Mesendoderm (in vitro differentiated cells): ENCODE results near the gene SRGN.
"Not testable (repeated sequence)": the region's sequence is repeated elsewhere in the genome, so short reads cannot be mapped to it uniquely, and the experiment has no call there.

Source experiments
- DNase-seq: peaks from one replicate; pipeline ENCODE4 v3.0.0; 2013
- H2AK5ac ChIP-seq: 2 replicates; pipeline ENCODE4 v1.6.1; 2013; ENCODE audit warnings: low read length, inconsistent platforms
- H2BK120ac ChIP-seq: 2 replicates; pipeline ENCODE4 v1.6.1; 2013; ENCODE audit warnings: low read depth, mild to moderate bottlenecking, low read length, moderate library complexity, mixed read lengths
- H2BK15ac ChIP-seq: replicated peaks from 2 replicates; pipeline ENCODE4 v1.6.1; 2013; ENCODE audit warnings: low read depth, mild to moderate bottlenecking, moderate library complexity
- H2BK5ac ChIP-seq: 2 replicates; pipeline ENCODE4 v1.6.1; 2013; ENCODE audit warnings: low read length, inconsistent platforms
- H3K18ac ChIP-seq: 2 replicates; pipeline ENCODE4 v1.6.1; 2013; ENCODE audit warnings: mild to moderate bottlenecking, low read length, mixed read lengths
- H3K23ac ChIP-seq: one replicate; pipeline ENCODE4 v1.6.1; 2013; ENCODE audit warnings: low read length
- H3K27ac ChIP-seq: 2 replicates; pipeline ENCODE4 v1.5.1; 2013; ENCODE audit warnings: low read depth, mild to moderate bottlenecking, inconsistent platforms, low read length, moderate library complexity
- H3K27me3 ChIP-seq: 2 replicates; pipeline ENCODE4 v1.6.1; 2013; ENCODE audit warnings: low read length, control low read depth, mild to moderate bottlenecking, inconsistent platforms; ENCODE audit not compliant: insufficient read depth, poor library complexity
- H3K36me3 ChIP-seq: 2 replicates; pipeline ENCODE4 v1.6.1; 2013; ENCODE audit warnings: low read length, inconsistent platforms; ENCODE audit not compliant: control insufficient read depth, insufficient read depth
- H3K4ac ChIP-seq: one replicate; pipeline ENCODE4 v1.6.1; 2013; ENCODE audit warnings: low read depth, mild to moderate bottlenecking, low read length, moderate library complexity
- H3K4me1 ChIP-seq: 2 replicates; pipeline ENCODE4 v1.6.1; 2013; ENCODE audit warnings: low read depth, low read length, inconsistent platforms; ENCODE audit not compliant: control insufficient read depth
- H3K4me2 ChIP-seq: 2 replicates; pipeline ENCODE4 v1.6.1; 2013; ENCODE audit warnings: low read length
- H3K4me3 ChIP-seq: 2 replicates; pipeline ENCODE4 v1.5.1; 2013; ENCODE audit warnings: mild to moderate bottlenecking, low read length
- H3K56ac ChIP-seq: one replicate; pipeline ENCODE4 v1.6.1; 2013; ENCODE audit warnings: low read length
- H3K79me1 ChIP-seq: 2 replicates; pipeline ENCODE4 v1.6.1; 2013; ENCODE audit warnings: low read length, inconsistent platforms
- H3K79me2 ChIP-seq: 2 replicates; pipeline ENCODE4 v1.6.1; 2013; ENCODE audit warnings: mild to moderate bottlenecking, low read length; ENCODE audit not compliant: control insufficient read depth, insufficient read depth
- H3K9ac ChIP-seq: 2 replicates; pipeline ENCODE4 v1.6.1; 2013; ENCODE audit warnings: low read length, inconsistent platforms
- H4K5ac ChIP-seq: one replicate; pipeline ENCODE4 v1.6.1; 2013; ENCODE audit warnings: low read length
- H4K8ac ChIP-seq: one replicate; pipeline ENCODE4 v1.6.1; 2013; ENCODE audit warnings: low read depth, mild to moderate bottlenecking, control low read depth, low read length, moderate library complexity
- WGBS: extraction: QIAGEN DNeasy Blood & Tissue Kit; methylation state at CpG from one replicate; pipeline ENCODE4 v1.1.7; 2013; ENCODE audit warnings: low lambda C conversion rate, missing lambda C conversion rate; ENCODE audit not compliant: insufficient coverage; ENCODE audit errors: extremely low coverage; 5-methylcytosine and 5-hydroxymethylcytosine counted together

SRGN gene

DNA sequence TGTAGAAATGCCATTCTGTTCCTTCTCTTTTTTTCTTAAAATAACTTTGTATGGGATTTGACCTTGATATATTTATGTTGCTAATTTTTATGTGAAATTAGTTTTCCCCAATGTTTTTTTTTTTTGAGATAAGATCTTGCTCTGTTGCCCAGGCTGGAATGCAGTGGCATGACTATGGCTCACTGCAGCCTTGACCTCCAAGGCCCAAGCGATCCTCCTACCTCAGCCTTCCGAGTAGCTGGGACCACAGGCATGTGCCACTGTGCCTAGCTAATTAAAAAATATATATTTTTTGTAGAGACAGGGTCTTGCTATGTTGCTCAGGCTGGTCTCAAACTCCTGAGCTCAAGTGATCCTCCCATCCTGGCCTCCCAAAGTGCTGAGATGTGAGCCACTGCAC is 52.1 kb downstream of the SRGN start:
- Histone ChIP-seq H3K27me3 (no peaks in the 10 kb centered on the region), H3K4me2 (no peak overlapping the region), H3K79me2 (no peaks in the 10 kb centered on the region), H3K27ac (no peak overlapping the region), H3K18ac (no peak overlapping the region), H3K36me3 (peaks cover 2% of the 10 kb centered on the region), H3K56ac (no peak overlapping the region), H2AK5ac (no peak overlapping the region), H2BK5ac (no peak overlapping the region), H3K79me1 (peaks cover 4% of the 10 kb centered on the region), H2BK120ac (no peak overlapping the region), H4K5ac (no peak overlapping the region), H4K8ac (no peak overlapping the region), H3K4ac (no peak overlapping the region), H3K4me1 (no peaks in the 10 kb centered on the region), H3K4me3 (no peak overlapping the region), H3K23ac (no peak overlapping the region), H2BK15ac (no peak overlapping the region), H3K9ac (no peak overlapping the region)
- no CpG with 5 or more reads among the region's 2 CpGs for WGBS
- DNase-seq, result no peak

DNA sequence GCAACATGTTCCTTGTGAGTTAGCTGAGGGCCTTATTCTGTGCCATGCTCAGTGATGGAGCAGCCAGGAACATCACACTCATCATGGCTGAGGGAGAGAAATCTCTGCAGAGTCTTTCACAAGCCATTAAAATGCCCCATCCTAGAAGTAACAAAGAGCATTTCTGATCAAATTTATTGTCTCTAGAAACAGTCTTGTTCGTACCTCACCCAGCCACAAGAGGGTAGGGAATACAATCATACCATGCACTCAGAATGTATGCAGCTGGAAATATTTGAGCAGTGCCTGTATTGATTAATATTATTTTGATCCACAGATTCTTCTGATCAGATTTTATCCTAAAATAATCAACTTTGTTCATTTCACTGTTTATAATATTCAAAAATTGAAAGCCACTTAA is 53.4 kb downstream of the SRGN start:
- H4K8ac ChIP-seq, result no peak overlapping the region
- H3K27me3 ChIP-seq, result no peaks in the 10 kb centered on the region
- no peak overlapping the region for H3K4me3 ChIP-seq
- peaks cover 2% of the 10 kb centered on the region for H3K36me3 ChIP-seq
- H3K23ac ChIP-seq, result no peak overlapping the region
- no peak overlapping the region for H2BK120ac ChIP-seq
- H3K9ac ChIP-seq, result no peak overlapping the region
- no peak overlapping the region for H2AK5ac ChIP-seq
- H3K4me2 ChIP-seq, result no peak overlapping the region
- H3K79me2 ChIP-seq, result no peaks in the 10 kb centered on the region
- H3K27ac ChIP-seq, result no peak overlapping the region
- H4K5ac ChIP-seq, result no peak overlapping the region
- peaks cover 4% of the 10 kb centered on the region for H3K79me1 ChIP-seq
- no peak overlapping the region for H2BK5ac ChIP-seq
- no peak overlapping the region for H3K56ac ChIP-seq
- DNase-seq, result no peak
- H3K4ac ChIP-seq, result no peak overlapping the region
- no peak overlapping the region for H2BK15ac ChIP-seq
- WGBS, result no CpG with 5 or more reads among the region's 1 CpG
- H3K18ac ChIP-seq, result no peak overlapping the region
- no peaks in the 10 kb centered on the region for H3K4me1 ChIP-seq

DNA sequence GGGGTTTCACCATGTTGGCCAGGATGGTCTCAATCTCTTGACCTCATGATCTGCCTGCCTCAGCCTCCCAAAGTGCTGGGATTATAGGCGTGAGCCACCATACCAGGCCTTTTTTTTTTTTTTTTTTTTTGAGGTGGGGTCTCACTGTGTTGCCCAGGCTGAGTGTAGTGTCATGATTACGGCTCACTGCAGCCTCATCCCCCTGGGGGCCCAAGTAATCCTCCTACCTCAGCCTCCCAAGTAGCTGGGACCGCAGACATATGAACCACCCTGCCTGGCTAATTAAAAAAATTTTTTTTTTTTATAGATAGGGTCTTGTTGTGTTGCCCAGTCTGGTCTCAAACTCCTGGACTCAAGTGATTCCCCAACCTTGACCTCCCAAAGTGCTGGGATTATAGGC is 54.2 kb downstream of the SRGN start:
- WGBS, result no CpG with 5 or more reads among the region's 3 CpGs
- not testable (repeated sequence) for H3K27ac ChIP-seq, H3K18ac ChIP-seq, H2BK5ac ChIP-seq, H4K8ac ChIP-seq, H3K23ac ChIP-seq, DNase-seq, H4K5ac ChIP-seq, H3K4ac ChIP-seq, H3K4me2 ChIP-seq, H2BK15ac ChIP-seq, H3K79me2 ChIP-seq, H3K4me1 ChIP-seq, H3K27me3 ChIP-seq, H2AK5ac ChIP-seq, H3K36me3 ChIP-seq, H3K4me3 ChIP-seq, H3K79me1 ChIP-seq, H3K56ac ChIP-seq, H3K9ac ChIP-seq, H2BK120ac ChIP-seq

DNA sequence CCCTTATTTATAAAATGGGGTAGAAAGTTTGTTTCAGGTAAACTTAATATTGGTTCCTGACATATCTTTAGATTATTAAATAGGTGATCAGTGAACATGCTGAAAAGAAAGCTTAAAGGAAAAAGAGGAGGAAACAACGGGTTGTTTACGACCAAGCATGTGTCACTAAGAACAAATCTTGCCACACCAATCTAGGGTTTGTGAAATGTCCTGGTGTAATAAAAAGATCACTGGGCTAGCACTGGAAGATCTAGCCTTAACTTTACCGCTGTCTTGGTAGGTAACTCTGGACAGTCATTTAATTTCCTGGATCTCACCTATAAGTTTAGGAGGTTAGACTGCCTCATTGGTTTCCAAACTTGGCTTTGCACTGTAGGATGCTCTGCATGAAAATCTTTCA is 55.1 kb downstream of the SRGN start:
- H3K79me2 ChIP-seq, result no peaks in the 10 kb centered on the region
- H3K4me1 ChIP-seq, result no peaks in the 10 kb centered on the region
- H3K27ac ChIP-seq, result no peak overlapping the region
- H2BK120ac ChIP-seq, result no peak overlapping the region
- no peak overlapping the region for H3K9ac ChIP-seq
- H4K8ac ChIP-seq, result no peak overlapping the region
- no peak overlapping the region for H2AK5ac ChIP-seq
- H3K18ac ChIP-seq, result no peak overlapping the region
- H3K4me2 ChIP-seq, result no peak overlapping the region
- H4K5ac ChIP-seq, result no peak overlapping the region
- H2BK5ac ChIP-seq, result no peak overlapping the region
- DNase-seq, result no peak
- no CpG with 5 or more reads among the region's 3 CpGs for WGBS
- no peak overlapping the region for H3K56ac ChIP-seq
- no peak overlapping the region for H3K23ac ChIP-seq
- H2BK15ac ChIP-seq, result no peak overlapping the region
- no peaks in the 10 kb centered on the region for H3K36me3 ChIP-seq
- no peak overlapping the region for H3K4ac ChIP-seq
- peaks cover 2% of the 10 kb centered on the region for H3K79me1 ChIP-seq
- H3K4me3 ChIP-seq, result no peak overlapping the region
- no peaks in the 10 kb centered on the region for H3K27me3 ChIP-seq

DNA sequence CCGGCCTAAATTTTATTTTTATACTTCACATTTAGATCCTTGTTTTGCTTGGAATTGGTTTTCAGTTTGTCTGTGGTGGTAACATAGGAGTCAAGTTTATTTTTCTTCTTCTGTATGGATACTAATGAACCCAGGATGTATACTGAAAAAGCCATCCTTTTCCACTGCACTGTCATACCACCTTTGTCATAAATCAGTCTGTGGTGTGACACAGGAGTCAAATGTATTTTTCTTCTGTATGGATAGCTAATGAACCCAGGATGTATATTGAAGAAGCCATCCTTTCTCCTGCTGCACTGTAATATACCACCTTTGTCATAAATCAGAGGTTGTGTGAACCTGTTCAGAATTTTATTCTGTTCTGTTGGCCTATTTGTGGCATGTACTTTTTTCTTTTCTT is 57.4 kb downstream of the SRGN start:
- Histone ChIP-seq H4K5ac (no peak overlapping the region), H3K79me1 (peaks cover 3% of the 10 kb centered on the region), H3K18ac (no peak overlapping the region), H4K8ac (no peak overlapping the region), H2AK5ac (no peak overlapping the region), H2BK120ac (no peak overlapping the region), H3K9ac (no peak overlapping the region), H2BK15ac (no peak overlapping the region), H3K27ac (no peak overlapping the region), H3K4me2 (no peak overlapping the region), H3K79me2 (no peaks in the 10 kb centered on the region), H3K36me3 (no peaks in the 10 kb centered on the region), H3K4me3 (no peak overlapping the region), H3K4ac (no peak overlapping the region), H3K56ac (no peak overlapping the region), H2BK5ac (no peak overlapping the region), H3K4me1 (no peaks in the 10 kb centered on the region), H3K27me3 (no peaks in the 10 kb centered on the region), H3K23ac (no peak overlapping the region)
- no peak for DNase-seq
- no CpG with 5 or more reads among the region's 1 CpG for WGBS

DNA sequence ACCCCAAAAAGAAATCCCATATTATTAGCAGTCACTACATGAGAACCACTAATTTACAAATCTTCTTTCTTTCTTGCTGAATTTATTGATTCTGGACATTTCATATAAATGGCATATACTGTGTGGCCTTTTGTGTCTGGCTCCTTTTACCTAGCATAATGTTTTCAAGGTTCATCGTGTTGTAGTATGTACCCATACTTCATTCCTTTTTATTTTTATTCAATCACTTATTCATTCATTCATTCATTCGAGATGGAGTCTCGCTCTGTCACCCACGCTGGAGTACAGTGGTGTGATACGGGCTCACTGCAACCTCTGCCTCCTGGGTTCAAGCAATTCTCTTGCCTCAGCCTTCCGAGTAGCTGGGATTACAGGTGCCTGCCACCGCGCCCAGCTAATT is 58.0 kb downstream of the SRGN start:
- Histone ChIP-seq H4K5ac (no peak overlapping the region), H3K4me2 (no peak overlapping the region), H3K79me2 (no peaks in the 10 kb centered on the region), H3K4me3 (no peak overlapping the region), H3K9ac (no peak overlapping the region), H3K56ac (no peak overlapping the region), H4K8ac (no peak overlapping the region), H2BK5ac (no peak overlapping the region), H2BK15ac (no peak overlapping the region), H3K27me3 (no peaks in the 10 kb centered on the region), H2AK5ac (no peak overlapping the region), H2BK120ac (no peak overlapping the region), H3K36me3 (no peaks in the 10 kb centered on the region), H3K23ac (no peak overlapping the region), H3K79me1 (peaks cover 3% of the 10 kb centered on the region), H3K4me1 (no peaks in the 10 kb centered on the region), H3K4ac (no peak overlapping the region), H3K27ac (no peak overlapping the region), H3K18ac (no peak overlapping the region)
- no CpG with 5 or more reads among the region's 8 CpGs for WGBS
- no peak for DNase-seq
